Endothelial cell of umbilical vein (primary cell): ENCODE measurements around the gene ARMS2. TPM values are rescaled to one million over a fixed set of nuclear protein-coding genes. Genes with fewer than 3 reads are reported as not detected.

Source experiments
- BruUV-seq: library from RNA; stranded (reverse); fragments of 400-500 nt; replicated peaks from 2 replicates; lab custom pipeline; 2021; lab: Mats Ljungman, UMichigan
- CTCF ChIA-PET: fragments of 300-600, 350-600 bp; sonication (Branson Sonifier 250); formaldehyde crosslinking; loops from one replicate; lab custom pipeline; 2021; ENCODE audit warnings: antibody characterized with exemption, inconsistent platforms; lab: Charles Lee
- POLR2A ChIA-PET: fragments of 300-600, 350-600 bp; sonication (Branson Sonifier 250); formaldehyde crosslinking; loops from one replicate; lab custom pipeline; 2021; ENCODE audit warnings: antibody characterized with exemption, inconsistent platforms; lab: Charles Lee
- DNase-seq: peaks from one replicate; pipeline ENCODE4 v3.0.0-alpha.2; 2011; ENCODE audit warnings: low read depth, low spot score
- FAIRE-seq: peaks from 2 replicates; lab custom pipeline; 2011; peaks lifted over from hg19 to GRCh38; lab: Jason Lieb, UNC
- H2AFZ ChIP-seq: 2 replicates; pipeline ENCODE4 v1.6.0; 2012; ENCODE audit warnings: low read depth, low read length, control low read depth, inconsistent platforms
- H3K27ac ChIP-seq: 2 replicates; pipeline ENCODE4 v1.5.1; 2011; ENCODE audit warnings: low read depth, mild to moderate bottlenecking, control low read depth, low read length, moderate library complexity; ENCODE audit not compliant: insufficient read depth
- H3K27me3 ChIP-seq, 2 experiments: 2 replicates each; pipeline versions ENCODE4 v1.6.0 to v1.6.1; 2011; ENCODE audit warnings: low read length in 2 of 2, mixed read lengths in 1 of 2; ENCODE audit not compliant: control insufficient read depth in 2 of 2, insufficient read depth in 2 of 2
- H3K36me3 ChIP-seq, 2 experiments: 2 replicates in 1 of 2; 3 replicates in 1 of 2; pipeline ENCODE4 v1.5.1; 2011; ENCODE audit warnings: low read length in 2 of 2, mild to moderate bottlenecking in 1 of 2, moderate library complexity in 1 of 2; ENCODE audit not compliant: control insufficient read depth in 2 of 2, insufficient read depth in 2 of 2; ENCODE audit errors: extremely low read depth in 1 of 2
- H3K4me1 ChIP-seq: 3 replicates; pipeline ENCODE4 v1.5.1; 2011; ENCODE audit warnings: mild to moderate bottlenecking, low read length; ENCODE audit not compliant: control insufficient read depth, insufficient read depth; ENCODE audit errors: extremely low read depth
- H3K4me2 ChIP-seq: 2 replicates; pipeline ENCODE4 v1.6.1; 2011; ENCODE audit warnings: low read length, control low read depth, mixed read lengths; ENCODE audit not compliant: insufficient read depth
- H3K4me3 ChIP-seq, 3 experiments: fragments of 200-600 bp in 1 of 3; sonication (generic), shearing (Covaris generic) in 1 of 3; replicated peaks in 1 of 3; 2 replicates each; pipeline ENCODE4 v1.5.1; 2011 to 2016; ENCODE audit warnings: control low read depth in 3 of 3, low read length in 3 of 3, mild to moderate bottlenecking in 2 of 3, inconsistent platforms in 1 of 3, low read depth in 1 of 3, moderate library complexity in 1 of 3; ENCODE audit not compliant: insufficient read depth in 1 of 3
- H3K79me2 ChIP-seq: 2 replicates; pipeline ENCODE4 v1.6.0; 2012; ENCODE audit warnings: low read length, inconsistent platforms; ENCODE audit not compliant: control insufficient read depth, insufficient read depth
- H3K9ac ChIP-seq: replicated peaks from 2 replicates; pipeline ENCODE3; 2011; ENCODE audit warnings: low read length, control low read depth; ENCODE audit not compliant: insufficient read depth; ENCODE audit errors: extremely low read depth
- H3K9me1 ChIP-seq: replicated peaks from 3 replicates; pipeline ENCODE4 v1.6.0; 2011; ENCODE audit warnings: mild to moderate bottlenecking, low read length; ENCODE audit not compliant: control insufficient read depth, insufficient read depth; ENCODE audit errors: extremely low read depth
- H3K9me3 ChIP-seq: replicated peaks from 2 replicates; pipeline ENCODE4 v1.5.1; 2012; ENCODE audit warnings: low read length, inconsistent platforms; ENCODE audit not compliant: control insufficient read depth, insufficient read depth
- H4K20me1 ChIP-seq: replicated peaks from 2 replicates; pipeline ENCODE3; 2011; ENCODE audit warnings: mild to moderate bottlenecking, low read length; ENCODE audit not compliant: control insufficient read depth, insufficient read depth; ENCODE audit errors: extremely low read depth
- EZH2 ChIP-seq: IDR thresholded peaks from 2 replicates; pipeline ENCODE4 v1.6.1; 2012; ENCODE audit warnings: borderline replicate concordance, low read depth, mild to moderate bottlenecking, moderate library complexity, low read length, inconsistent platforms; ENCODE audit not compliant: severe bottlenecking
- FOS ChIP-seq: IDR thresholded peaks from 2 replicates; pipeline ENCODE4 v1.6.1; 2011; ENCODE audit warnings: mild to moderate bottlenecking, low read length, moderate library complexity, borderline replicate concordance; ENCODE audit not compliant: insufficient read depth
- GATA2 ChIP-seq: IDR thresholded peaks from 2 replicates; pipeline ENCODE4 v1.7.0; 2011; ENCODE audit warnings: low read depth, mild to moderate bottlenecking, moderate library complexity, mixed read lengths, low read length; ENCODE audit not compliant: insufficient read length, insufficient read depth
- JUN ChIP-seq: IDR thresholded peaks from 2 replicates; pipeline ENCODE4 v1.6.1; 2011; ENCODE audit warnings: borderline replicate concordance, low read depth; ENCODE audit not compliant: insufficient read length, insufficient read depth
- MYC ChIP-seq: IDR thresholded peaks from one replicate; pipeline ENCODE4 v1.6.1; 2011; ENCODE audit warnings: mild to moderate bottlenecking, low read depth, low read length
- POLR2A ChIP-seq: IDR thresholded peaks from 2 replicates; pipeline ENCODE4 v1.6.1; 2012; ENCODE audit warnings: low read depth, mild to moderate bottlenecking, control low read depth, low read length
- POLR2AphosphoS5 ChIP-seq: IDR thresholded peaks from 2 replicates; pipeline ENCODE4 v1.6.1; 2012; ENCODE audit warnings: low read depth, mild to moderate bottlenecking, control low read depth, low read length, moderate library complexity; ENCODE audit not compliant: insufficient read depth
- dilution Hi-C: fragments of 300-500 bp; cut with MboI; formaldehyde crosslinking; loops from one replicate; pipeline ENCODE4 v1.15.0; 2019; ENCODE audit warnings: low sequenced_read_pairs; ENCODE audit not compliant: extremely low pct_ligation_motif_present
- intact Hi-C: fragments of 100-400 bp; cut with micrococcal nuclease; formaldehyde crosslinking; loops from one replicate; pipeline ENCODE4 v1.10.0; 2022
- polyA plus RNA-seq, 4 experiments: library from polyadenylated mRNA; depleted of rRNA in 3 of 4; stranded (reverse) in 3 of 4; unstranded in 1 of 4; fragments of >200 nt; gene quantifications; 2 replicates each; pipeline versions ENCODE4 v1.2.1 to v1.2.3, GENCODE V29; 2011 to 2012; ENCODE audit warnings: missing spikeins in 1 of 4
- total RNA-seq: library from RNA; stranded (reverse); gene quantifications from 2 replicates; pipeline ENCODE4 v1.2.3, GENCODE V29; 2021
- TF ChIP-seq, protein P1 (sequence below): IDR thresholded peaks from 2 replicates; pipeline ENCODE4 v1.6.1; 2011; ENCODE audit not compliant: insufficient read depth, insufficient read length
- TF ChIP-seq, protein P2 (sequence below), 2 donors: IDR thresholded peaks; 1 replicate in 1 of 2; 2 replicates in 1 of 2; pipeline ENCODE4 v1.5.1; 2011; ENCODE audit warnings: low read length in 2 of 2, mild to moderate bottlenecking in 2 of 2, moderate library complexity in 2 of 2, control low read depth in 1 of 2, inconsistent platforms in 1 of 2, low read depth in 1 of 2; ENCODE audit not compliant: insufficient read depth in 1 of 2; ENCODE audit errors: extremely low read depth in 1 of 2

ARMS2 gene
- total and polyA plus RNA-seq, 2 donors (not counting 3 experiments of a cell fraction or from before 2014, with no cell fraction given) = not detected

DNA sequence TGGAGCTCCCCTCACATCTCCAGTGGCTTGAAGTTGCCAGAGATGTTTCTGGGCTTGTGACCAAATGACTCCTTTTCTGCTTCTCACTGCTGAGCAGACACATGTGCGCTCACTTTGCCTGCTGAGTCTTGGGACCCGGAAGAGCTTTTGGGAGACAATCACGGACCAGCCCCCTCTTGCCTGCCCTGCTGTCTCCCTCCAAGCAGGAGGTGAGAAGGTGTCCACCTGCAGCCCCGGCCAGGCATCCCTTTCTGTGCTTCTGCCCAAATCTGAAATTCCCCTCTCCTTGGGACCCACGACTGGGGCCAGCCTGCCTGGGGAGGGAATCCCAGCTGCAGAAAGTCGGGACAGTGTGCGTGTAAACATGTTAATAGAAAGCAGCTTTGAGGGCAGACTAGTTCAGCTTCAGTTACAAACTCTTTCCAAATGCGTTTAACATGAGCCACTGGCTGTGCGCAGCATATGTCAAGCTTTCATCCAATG lies 38.6 kb downstream of the ARMS2 start:
- H2AFZ ChIP-seq = no peak overlapping the region
- TF ChIP-seq JUN = no peak
- no peak for TF ChIP-seq POLR2A
- no peak for TF ChIP-seq POLR2AphosphoS5
- no peak for TF ChIP-seq GATA2
- no peak for TF ChIP-seq MYC
- FAIRE-seq = no peak
- H3K4me1 ChIP-seq = peaks cover 32% of the 10 kb centered on the region
- peaks cover 25% of the 10 kb centered on the region for H3K79me2 ChIP-seq
- intact Hi-C loops = loop anchor here (10.0 kb wide), 1 partner anchor 362 kb away; no protein-coding TSS in a partner anchor
- POLR2A ChIA-PET = interaction anchor here (0.7 kb wide), 1 partner anchor 30 kb away, joined by 3 read pairs; no protein-coding TSS in a partner anchor
- H3K9me1 ChIP-seq = no peaks in the 10 kb centered on the region
- H3K27ac ChIP-seq = no peak overlapping the region
- no peaks in the 10 kb centered on the region for H4K20me1 ChIP-seq
- dilution Hi-C loops = no loop called here
- H3K4me2 ChIP-seq = peak overlapping the region; percentile 26
- H3K9me3 ChIP-seq = no peaks in the 10 kb centered on the region
- H3K9ac ChIP-seq = no peak overlapping the region
- CTCF ChIA-PET = interaction anchor here (0.7 to 7.3 kb wide), 7 partner anchors 12 to 225 kb away, joined by 3 to 49 read pairs (median 8); no protein-coding TSS in a partner anchor
- BruUV-seq = TSS peak; percentile 5
- H3K27me3 ChIP-seq = no peaks in the 10 kb centered on the region
- peaks cover 4 to 5% of the 10 kb centered on the region in 2 experiments for H3K36me3 ChIP-seq
- H3K4me3 ChIP-seq = no peak overlapping the region
- no peak for DNase-seq

GRCh38 chr10:122493761-122494160 lies 39.3 kb downstream of the ARMS2 start:
- no TSS peak for BruUV-seq
- Histone ChIP-seq H3K4me3 (peak overlapping the region in 2 of 3 experiments; percentile 23 to 26), H3K27me3 (no peaks in the 10 kb centered on the region), H3K9me1 (no peaks in the 10 kb centered on the region), H3K4me2 (peak overlapping the region; percentile 76), H4K20me1 (no peaks in the 10 kb centered on the region), H3K9ac (no peak overlapping the region), H3K27ac (no peak overlapping the region), H3K9me3 (no peaks in the 10 kb centered on the region), H3K4me1 (peaks cover 32% of the 10 kb centered on the region), H3K36me3 (peaks cover 4 to 5% of the 10 kb centered on the region in 2 experiments), H3K79me2 (peaks cover 25% of the 10 kb centered on the region), H2AFZ (no peak overlapping the region)
- FAIRE-seq = no peak
- TF ChIP-seq EZH2 (no peak), MYC (no peak), FOS (no peak), POLR2AphosphoS5 (no peak), GATA2 (no peak), POLR2A (no peak), JUN (no peak)
- TF ChIP-seq, protein P1, sequence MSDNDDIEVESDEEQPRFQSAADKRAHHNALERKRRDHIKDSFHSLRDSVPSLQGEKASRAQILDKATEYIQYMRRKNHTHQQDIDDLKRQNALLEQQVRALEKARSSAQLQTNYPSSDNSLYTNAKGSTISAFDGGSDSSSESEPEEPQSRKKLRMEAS = no peak
- TF ChIP-seq, protein P2, sequence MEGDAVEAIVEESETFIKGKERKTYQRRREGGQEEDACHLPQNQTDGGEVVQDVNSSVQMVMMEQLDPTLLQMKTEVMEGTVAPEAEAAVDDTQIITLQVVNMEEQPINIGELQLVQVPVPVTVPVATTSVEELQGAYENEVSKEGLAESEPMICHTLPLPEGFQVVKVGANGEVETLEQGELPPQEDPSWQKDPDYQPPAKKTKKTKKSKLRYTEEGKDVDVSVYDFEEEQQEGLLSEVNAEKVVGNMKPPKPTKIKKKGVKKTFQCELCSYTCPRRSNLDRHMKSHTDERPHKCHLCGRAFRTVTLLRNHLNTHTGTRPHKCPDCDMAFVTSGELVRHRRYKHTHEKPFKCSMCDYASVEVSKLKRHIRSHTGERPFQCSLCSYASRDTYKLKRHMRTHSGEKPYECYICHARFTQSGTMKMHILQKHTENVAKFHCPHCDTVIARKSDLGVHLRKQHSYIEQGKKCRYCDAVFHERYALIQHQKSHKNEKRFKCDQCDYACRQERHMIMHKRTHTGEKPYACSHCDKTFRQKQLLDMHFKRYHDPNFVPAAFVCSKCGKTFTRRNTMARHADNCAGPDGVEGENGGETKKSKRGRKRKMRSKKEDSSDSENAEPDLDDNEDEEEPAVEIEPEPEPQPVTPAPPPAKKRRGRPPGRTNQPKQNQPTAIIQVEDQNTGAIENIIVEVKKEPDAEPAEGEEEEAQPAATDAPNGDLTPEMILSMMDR (IDR thresholded peaks at IDR 0.05; ENCODE audit: extremely low read depth in 1 of 2, insufficient read depth in 1 of 2, low read depth in 1 of 2, low read length in 2 of 2) = no peak
- DNase-seq = no peak
- ChIA-PET POLR2A (interaction anchor here (0.7 to 2.8 kb wide), 2 partner anchors 19 to 29 kb away, joined by 3 to 15 read pairs; no protein-coding TSS in a partner anchor), CTCF (interaction anchor here (1.2 to 7.3 kb wide), 11 partner anchors 11 to 226 kb away, joined by 4 to 49 read pairs (median 6); partner anchors contain the start of gene HTRA1)
- dilution Hi-C loops (no loop called here), intact Hi-C loops (loop anchor here (1.0 to 10.0 kb wide), 2 partner anchors 32 to 361 kb away; partner anchors contain the start of gene HTRA1)
